Stimulated activated naive CD4-positive, alpha-beta T cell treated with Interleukin-2 at 50 U/mL for 16 hours (primary cell): ENCODE data around the gene IL27RA.
"Not testable (repeated sequence)": the region's sequence is repeated elsewhere in the genome, so short reads cannot be mapped to it uniquely, and the experiment has no call there.

ENCODE experiments used
- DNase-seq: peaks from one replicate; lab custom pipeline; 2025; lab: John Stamatoyannopoulos, UW

The IL27RA gene

DNA sequence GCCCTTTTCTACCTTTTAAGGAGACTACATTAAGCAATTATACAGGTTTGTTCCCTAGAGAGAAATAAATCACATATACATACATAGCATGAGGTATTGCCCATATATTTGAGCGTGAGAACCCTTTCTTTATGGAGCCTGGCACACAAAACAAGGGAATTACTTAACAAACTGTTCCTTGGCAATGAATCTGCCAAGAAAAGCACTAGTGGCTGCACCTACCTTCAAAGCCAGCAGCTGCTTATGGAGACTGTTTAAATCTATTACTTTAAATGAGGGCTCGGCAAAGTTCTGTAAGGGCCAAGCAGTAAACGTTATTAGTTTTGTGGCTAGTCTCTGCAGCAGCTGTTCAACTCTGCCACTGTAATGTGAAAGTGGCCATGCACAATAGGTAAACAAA lies 32.5 kb upstream of the IL27RA start:
- no peak for DNase-seq

DNA sequence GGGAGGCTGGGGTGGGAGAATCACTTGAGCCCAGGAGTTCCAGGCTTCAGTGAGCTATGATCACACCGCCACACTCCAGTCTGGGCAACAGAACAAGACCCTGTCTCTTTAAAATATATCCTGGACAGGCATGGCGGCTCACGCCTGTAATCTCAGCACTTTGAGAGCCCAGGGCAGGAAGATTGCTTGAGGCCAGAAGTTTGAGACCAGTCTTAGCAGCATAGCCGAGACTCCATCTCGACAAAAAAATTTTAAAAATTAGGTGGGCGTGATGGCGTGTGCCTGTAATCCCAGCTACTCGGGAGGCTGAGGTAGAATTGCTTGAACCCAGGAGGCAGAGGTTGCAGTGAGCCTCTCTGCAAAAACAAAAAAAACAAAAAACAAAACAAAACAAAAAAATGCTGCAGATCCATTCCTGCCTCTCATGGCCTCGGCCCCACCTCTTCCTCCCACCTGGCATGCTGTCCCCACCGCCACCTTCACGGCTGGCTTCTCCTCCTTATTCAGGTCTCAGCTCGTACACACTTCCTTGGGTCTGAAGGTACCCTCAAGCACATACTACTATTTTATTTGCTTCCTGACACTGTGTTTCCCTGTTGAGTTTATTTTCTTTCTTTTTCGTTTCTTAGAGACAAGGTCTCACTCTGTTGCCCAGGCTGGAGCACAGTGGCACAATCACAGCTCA lies 30.7 kb upstream of the IL27RA start:
- DNase-seq = no peak

DNA sequence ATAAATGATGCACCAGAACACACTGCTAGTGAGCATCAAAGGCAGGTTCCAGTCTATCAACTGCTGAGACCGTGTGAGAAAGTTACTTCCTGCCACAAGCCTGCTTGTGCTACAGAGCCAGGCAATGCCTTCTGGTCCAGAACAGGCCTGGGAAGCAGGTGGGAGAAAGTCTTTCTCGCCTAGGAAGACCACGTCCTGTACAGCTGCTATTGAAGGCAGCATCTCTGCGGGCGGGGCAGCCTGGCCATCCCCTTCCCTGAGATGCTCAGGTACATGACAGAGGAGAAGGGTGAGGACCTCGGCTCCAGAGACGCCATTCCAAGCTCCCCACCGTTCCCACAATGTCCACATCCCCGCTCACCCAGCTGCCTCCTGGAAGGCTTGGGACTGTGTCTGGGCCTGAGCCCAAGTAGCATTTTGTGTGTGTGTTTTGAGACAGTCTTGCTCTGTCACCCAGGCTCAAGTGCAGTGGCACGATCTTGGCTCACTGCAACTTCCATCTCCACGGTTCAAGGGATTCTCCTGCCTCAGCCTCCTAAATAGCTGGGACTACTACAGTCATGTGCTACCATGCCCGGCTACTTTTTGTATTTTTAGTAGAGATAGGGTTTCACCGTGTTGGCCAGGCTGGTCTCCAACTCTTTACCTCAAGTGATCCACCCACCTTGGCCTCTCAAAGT lies 28.9 kb upstream of the IL27RA start:
- no peak for DNase-seq

DNA sequence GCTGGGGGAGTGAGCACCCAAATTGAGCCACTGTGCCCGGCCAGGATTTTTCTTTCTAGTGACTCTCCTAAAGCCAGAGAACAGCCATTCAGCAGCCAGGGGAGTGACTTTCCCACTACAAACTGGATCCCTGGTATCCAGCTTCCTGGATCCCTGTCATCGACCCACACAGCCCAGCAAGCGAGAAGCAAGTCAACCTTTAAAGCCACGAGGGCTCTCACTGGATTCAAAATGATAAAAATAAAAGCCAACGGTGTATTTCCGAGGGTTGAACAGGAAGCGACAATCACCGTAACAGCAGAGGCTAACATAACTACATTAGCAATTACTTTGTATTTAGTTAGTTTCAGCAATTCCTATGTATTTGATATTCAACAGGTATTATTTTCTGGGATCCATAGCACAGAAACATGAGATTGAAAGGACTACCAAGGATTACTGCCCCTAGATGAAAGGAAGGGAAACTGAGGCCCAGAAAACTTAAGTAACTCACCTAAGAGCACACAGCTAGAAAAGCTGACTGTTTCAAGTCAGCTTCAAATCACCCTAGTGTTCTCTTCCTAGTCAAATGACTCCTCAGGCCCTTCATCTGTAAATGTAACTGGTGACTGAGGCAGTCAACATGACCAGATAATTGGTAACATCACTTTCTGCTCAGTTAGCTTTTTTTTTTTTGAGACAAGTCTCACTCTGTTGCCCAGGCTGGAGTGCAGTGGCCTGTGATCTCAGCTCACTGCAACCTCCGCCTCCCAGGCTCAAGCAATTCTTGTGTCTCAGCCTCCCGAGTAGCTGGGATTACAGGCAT lies 28.1 kb upstream of the IL27RA start:
- DNase-seq = no peak

DNA sequence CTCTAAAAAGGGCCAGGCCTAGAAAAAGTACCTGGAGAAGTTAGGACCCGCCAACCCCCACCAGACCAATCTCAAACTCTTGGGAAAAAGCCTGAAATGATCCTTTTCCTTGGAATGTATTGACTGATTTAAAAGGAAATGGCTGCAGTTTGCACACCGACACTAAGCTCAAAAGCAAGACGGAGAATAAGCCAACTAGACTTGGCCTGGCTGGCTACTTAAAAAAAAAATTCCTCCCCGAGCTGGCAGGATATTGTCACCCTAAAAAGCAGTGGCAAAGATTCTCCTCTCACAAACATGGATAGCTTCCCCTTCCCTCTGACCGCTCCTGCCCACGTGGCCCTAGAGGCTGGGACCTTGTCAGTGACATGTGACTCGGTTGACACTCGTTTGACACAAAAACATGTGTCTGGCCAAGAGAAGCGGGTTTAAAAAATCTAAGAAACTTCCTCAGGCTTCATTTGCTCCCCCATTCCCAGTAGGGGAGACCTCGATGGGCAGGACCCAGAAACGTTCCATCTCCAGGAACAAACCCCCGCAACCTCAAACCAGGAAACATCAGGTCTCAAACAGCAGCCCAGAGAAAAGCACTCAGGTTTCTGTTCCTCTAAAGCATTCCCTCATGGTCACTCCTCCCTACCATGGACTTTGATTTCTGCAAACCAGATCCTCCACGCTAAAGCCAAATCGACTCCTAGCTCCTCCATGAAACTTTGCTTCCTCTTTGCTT lies 26.8 kb upstream of the IL27RA start:
- DNase-seq = no peak

DNA sequence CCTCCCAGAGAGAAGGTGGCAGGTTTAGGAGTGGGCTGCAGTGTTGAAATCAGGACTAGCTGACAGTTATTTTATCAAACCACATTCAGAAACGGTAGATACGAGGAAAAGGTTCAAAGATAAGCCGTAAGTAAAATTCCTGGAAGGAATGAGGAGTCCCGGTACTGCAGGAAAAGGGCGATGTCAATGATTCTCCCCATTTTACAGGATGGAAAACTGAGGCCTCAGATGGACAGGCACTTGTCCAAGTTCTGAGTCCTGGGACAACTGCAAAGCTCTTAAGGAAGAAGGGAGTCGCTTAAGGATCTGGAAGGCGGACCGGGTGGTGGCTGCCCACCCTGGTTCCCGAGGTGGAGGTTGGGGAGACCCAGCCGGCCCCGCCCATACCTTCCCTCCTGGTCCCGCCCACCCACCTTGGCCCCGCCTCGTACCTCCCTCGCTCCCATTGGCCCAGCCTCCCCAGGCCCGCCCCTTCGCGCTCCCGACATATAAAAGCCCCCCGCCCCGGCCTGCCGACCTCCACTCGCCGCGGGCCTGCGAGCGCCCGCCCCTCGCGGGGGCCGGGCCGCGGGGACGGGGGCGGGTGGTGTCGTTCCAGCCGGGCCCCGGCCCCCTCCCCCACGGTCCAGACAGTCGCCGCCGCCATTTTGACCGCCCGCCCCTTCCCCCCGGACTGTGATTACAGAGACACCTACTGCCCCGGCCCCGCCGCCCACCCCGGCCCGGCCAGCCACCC lies 26.0 kb upstream of the IL27RA start:
- peak; percentile 89 for DNase-seq

DNA sequence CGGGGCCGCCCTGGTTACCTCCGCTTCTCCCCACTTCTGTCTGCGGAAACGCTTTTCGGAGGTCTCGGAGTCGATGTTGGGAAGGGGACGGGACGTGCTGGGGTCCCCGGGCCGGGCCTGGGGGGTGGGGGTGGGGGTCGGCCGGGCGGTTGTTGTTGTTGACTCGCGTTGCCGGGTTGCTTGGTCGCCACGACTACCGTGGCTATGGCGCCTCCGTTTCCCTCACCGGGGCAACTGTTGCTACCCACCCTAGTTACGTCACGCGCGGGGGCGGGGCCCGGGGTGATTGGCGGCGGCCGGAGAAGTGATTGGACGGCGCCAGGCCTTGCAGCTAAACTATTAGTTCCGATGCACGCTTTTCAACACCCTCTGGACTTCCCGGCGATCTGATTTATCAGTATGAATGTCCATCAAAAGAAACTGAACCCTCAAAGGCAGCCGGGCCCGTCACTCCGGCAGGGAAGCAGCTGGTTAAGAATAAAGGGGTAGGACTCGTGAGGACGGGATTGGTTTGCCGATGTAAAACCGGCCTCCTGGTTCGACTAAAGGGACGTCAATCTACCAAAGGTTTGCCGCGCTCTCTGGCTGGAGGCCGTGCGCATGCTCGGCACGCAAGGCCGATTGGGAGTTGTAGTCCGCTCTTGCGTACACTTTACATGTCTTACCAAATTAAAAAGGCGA lies 25.3 kb upstream of the IL27RA start, which contains the start of gene RFX1:
TSS of gene RFX1 (minus strand) at position 236 of the 681 bp plus-strand sequence. CDS start 12,477 bp downstream, outside the sequence.
- peak; percentile 100 for DNase-seq

DNA sequence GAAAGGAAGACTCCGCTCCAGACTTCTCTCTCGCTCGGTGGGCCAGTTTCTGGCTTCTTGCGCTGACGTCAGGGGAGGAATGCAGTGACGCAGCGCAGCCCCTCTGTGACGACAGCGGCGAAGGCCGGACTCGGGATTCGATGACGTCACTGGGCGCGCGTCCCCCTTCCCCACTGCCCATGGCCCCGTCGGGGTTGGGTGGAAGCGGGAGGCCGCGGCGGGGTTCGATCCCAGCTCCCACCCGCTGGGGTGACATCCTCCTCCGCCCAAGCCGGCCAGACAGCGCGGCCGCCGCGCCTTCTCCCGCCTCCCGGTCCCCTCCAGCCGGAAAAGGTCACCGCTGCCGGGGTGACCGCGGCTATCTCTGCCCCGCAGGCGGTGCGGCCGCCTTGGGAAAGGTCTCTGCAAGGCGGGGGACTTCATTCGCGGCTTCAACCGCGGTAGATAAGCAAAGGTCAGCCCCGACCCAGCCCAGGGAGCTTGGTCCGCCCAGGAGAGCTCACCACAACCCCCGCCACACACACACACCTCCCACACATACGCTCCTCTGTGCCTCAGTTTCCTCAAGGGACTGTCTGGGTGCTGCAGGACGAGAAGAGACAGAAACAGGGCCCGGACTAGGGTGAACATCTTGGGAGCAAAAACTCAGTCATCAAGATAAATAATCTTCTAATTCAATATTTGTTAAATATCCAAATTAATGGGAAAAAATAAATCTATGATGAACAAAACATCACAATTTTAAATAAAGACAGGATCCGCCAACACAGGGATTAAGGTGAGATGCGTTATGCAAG lies 24.6 kb upstream of the IL27RA start:
- no peak for DNase-seq

DNA sequence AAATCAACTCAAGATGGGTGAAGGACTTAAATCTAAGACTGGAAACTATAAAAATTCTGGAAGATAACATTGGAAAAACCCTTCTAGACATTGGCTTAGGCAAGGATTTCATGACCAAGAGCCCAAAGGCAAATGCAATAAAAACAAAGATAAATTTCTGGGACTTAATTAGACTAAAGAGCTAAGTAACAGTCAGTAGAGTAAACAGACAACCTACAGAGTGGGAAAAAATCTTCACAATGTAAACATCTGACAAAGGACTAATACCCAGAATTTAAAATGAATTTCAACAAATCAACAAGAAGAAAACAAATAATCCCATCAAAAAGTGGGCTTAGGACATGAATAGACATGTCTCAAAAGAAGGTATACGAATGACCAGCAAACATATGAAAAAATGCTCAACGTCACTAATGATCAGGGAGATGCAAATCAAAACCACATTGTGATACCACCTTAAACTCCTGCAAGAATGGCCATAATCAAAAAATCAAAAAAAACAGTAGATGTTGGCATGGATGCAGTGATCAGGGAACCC lies 19.1 kb upstream of the IL27RA start:
- DNase-seq = no peak

DNA sequence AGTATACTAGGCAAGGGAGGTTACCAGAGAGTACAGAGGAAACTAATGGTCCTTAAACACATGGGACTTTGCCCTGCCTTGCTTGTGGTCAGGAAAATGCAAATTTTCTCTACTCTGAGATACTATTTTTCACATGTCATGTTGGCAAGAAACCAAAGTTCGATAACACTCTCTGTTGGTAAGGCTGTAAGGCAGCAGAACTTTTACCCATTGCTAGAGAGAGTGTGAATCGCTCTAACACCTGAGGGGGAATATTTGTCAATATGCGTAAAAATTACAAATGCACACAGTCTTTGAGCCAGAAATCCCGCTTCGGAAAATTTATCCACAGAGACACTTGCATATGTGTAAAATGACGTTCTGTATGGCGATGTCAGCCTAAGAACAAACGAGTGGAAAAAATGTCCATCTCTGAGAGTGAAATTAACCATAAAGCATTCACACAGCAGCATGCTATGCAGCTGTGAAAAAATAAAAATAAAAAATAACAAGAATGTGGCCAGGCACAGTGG lies 16.0 kb upstream of the IL27RA start:
- DNase-seq = no peak

DNA sequence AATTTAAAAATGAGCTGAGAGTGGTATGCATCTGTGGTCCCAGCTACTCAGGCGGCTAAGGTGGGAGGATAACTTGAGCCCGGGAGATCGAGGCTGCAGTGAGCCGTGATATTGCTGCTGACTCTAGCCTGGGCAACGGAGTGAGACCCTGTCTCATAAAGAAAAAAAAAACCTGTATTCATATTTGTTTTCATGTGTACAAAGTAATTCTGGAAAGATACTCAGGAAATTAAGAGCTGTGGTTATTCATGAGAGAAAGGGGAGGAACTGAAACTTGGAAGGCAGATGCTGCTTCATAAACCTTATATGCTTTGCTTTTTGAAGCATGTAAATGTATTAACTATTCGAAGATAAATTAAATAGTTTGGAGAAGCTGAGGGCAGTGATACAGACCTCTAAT lies 12.5 kb upstream of the IL27RA start:
- no peak for DNase-seq

DNA sequence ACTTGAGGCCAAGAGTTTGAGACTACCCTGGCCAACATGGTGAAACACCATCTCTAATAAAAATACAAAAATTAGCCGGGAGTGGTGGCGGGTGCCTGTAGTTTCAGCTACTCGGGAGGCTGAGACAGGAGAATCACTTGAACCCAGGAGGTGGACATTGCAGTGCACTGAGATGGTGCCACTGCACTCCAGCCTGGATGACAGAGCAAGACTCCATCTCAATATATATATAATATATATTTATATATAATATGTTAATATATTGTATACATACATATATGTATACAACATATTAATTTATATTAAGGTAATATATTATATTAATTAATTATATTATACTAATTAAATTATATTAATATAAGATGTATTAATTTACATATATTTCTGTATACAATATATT lies 11.8 kb upstream of the IL27RA start:
- not testable (repeated sequence) for DNase-seq

DNA sequence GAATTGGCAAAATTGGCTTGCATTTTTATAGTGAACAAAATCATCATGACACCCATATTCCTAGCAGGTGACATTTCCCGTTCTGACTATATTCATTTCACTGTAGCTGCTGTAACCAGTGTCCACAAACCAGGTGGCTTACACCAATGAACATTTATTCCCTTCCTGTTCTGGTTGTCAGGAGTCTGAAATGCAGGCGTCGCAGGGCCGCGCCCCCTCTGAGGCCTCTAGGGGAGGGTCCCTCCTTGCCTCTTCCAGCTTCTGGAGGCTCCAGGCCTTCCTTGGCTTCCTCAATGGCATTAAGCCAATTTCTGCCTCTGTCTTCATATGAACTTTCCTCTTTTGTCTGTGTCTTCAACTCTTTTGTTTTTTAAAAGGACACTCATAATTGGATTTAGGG lies 10.1 kb upstream of the IL27RA start:
- DNase-seq = no peak

DNA sequence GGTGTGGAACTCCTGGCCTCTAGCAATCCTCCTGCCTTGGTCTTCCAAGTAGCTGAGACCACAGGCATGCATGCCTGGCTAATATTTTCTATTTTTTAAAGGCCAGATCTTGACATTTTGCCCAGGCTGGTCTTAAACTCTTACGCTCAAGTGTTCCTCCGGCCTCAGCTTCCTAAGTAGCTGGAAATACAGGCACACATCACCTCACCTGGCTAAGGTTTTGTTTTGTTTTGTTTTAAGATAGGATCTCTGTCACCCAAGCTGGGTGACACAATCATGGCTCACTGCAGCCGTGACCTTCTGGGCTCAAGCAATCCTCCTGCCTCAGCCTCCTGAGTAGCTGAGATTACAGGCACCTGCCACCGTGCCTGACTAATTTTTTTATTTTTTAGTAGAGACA lies 9.1 kb upstream of the IL27RA start:
- DNase-seq = no peak

DNA sequence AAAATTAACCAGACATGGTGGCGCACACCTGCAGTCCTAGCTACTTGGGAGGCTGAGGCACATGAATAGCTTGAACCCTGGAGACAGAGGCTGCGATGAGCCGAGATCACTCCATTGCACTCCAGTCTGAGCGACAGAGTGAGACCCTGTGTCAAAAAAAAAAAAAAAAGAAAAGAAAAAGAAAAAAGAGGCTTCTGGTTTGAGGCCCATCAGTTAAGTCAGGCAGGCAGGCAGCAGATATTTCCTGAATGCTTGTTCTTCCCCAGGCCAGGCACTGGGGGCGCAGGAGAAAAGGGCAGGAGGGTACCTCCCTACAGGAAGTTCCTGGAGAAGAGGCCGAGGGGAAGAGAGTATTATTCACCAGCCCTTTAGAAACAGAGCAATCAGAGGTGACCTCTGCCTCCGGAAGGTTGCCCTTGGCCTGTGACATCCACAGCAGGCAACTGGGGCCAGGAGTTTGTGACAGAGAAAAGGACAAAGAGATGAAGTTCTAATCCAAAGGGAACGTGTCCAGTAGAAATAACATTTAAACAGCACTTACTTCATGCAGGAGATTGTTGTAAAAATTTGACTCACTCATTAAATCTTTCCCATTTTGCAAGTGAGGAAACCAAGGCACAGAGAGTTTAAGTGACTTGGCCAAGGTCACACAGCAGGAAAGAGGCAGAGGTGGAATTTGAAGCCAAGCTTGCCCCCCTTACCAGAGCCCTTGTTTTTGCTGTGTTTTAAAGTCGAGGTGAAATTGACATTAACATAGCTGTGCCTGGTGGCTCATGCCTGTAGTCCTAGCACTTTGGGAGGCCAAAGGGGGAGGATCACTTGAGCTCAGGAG lies 7.9 kb upstream of the IL27RA start:
- DNase-seq = no peak

DNA sequence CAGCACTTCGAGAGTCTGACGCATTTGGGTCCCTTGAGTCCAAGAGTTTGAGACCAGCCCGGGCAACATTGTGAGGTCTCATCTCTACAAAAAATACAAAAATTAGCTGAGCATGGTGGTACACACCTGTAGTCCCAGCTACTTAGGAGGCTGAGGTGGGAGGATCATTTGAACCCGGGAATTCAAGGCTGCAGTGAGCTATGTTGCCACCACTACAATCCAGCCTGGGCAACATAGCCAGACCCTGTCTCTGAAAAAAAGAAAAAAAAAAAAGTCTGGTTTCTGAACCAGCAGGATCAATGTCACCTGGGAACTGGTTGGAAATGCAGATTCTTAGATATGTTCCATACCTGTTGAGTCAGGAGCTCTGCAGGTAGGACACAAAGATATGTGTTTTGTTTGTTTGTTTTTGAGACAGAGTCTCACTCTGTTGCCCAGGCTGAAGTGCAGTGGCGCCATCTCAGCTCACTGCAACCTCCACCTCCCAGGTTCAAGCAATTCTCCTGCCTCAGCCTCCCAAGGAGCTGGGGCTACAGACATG lies 4.8 kb upstream of the IL27RA start:
- DNase-seq = not testable (repeated sequence)

DNA sequence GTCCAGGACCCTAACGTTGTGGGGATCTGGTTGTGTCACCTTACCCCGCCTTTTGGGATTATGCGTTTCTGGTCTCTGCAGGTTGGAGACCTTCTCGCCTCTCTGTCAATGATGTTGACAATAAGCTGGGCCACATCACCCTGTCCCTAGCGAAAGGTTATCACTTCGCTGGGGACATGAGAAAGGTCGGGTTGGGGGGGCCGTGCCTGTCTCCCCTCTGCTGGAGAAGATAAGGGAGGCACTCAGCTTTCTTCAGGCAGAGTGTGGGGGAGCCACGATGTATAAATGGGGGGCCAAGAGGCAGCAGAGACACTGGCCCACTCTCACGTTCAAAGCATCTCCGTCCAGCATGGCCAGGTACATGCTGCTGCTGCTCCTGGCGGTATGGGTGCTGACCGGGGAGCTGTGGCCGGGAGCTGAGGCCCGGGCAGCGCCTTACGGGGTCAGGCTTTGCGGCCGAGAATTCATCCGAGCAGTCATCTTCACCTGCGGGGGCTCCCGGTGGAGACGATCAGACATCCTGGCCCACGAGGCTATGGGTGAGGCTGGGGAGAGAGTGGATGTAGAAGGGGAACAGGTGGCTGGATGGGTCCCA lies 3.6 kb upstream of the IL27RA start, which contains the start of gene RLN3:
TSS of gene RLN3 (plus strand) at position 293 of the 595 bp plus-strand sequence. CDS start at position 350, 57 bp downstream.
- DNase-seq = no peak

DNA sequence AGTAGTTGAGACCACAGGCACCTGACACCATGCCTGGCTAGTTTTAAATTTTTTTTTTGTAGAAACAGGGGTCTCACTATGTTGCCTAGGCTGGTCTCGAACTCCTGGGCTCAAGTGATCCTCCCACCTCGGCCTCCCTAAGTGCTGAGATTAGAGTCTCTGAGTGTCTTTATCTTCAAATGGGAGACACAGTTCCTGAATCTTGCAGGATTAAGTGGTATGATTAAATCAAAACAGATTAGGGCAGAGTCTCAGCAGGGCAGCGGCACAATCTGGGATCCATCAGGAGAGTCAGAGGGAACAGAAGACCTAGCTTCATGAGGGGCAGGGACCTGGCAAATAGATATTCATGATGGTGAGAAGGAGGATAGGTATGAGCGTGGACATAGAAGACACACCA lies 2.7 kb upstream of the IL27RA start:
- DNase-seq = no peak
